H1 (cell line): Measurements from ENCODE around the gene PLEKHH3. TPM values are rescaled to one million over a fixed set of nuclear protein-coding genes. Genes with fewer than 3 reads are reported as not detected.
"Not testable (repeated sequence)": the region's sequence is repeated elsewhere in the genome, so short reads cannot be mapped to it uniquely, and the experiment has no call there.

Source experiments
- CTCF ChIA-PET: fragments of 300-600 bp; sonication (Branson Sonifier 250); formaldehyde crosslinking; loops from one replicate; lab custom pipeline; 2021; ENCODE audit not compliant: partially characterized antibody; lab: Charles Lee
- POLR2A ChIA-PET: fragments of 300-600 bp; sonication (Branson Sonifier 250); formaldehyde crosslinking; loops from one replicate; lab custom pipeline; 2021; ENCODE audit warnings: inconsistent platforms; ENCODE audit not compliant: partially characterized antibody; lab: Charles Lee
- DNase-seq, 2 experiments: peaks; one replicate each; pipeline versions ENCODE4 v3.0.0 to v3.0.0-alpha.2; 2010 to 2022; ENCODE audit warnings: low spot score in 2 of 2, low read depth in 1 of 2, mixed read lengths in 1 of 2
- FAIRE-seq: peaks from 2 replicates; lab custom pipeline; 2011; peaks lifted over from hg19 to GRCh38; lab: Jason Lieb, UNC
- H2AFZ ChIP-seq: 2 replicates; pipeline ENCODE4 v1.8.1; 2012; ENCODE audit warnings: low read length, inconsistent platforms
- H2AK5ac ChIP-seq: 2 replicates; pipeline ENCODE4 v1.6.1; 2013; ENCODE audit warnings: low read depth, low read length
- H2BK120ac ChIP-seq: replicated peaks from 2 replicates; pipeline ENCODE3; 2013; ENCODE audit warnings: low read depth, low read length, inconsistent platforms
- H2BK12ac ChIP-seq: 2 replicates; pipeline ENCODE4 v1.6.1; 2013; ENCODE audit warnings: low read depth, low read length
- H2BK15ac ChIP-seq: 2 replicates; pipeline ENCODE4 v1.6.1; 2013; ENCODE audit warnings: low read length
- H2BK20ac ChIP-seq: 2 replicates; pipeline ENCODE4 v1.6.1; 2013; ENCODE audit warnings: low read length
- H2BK5ac ChIP-seq: 2 replicates; pipeline ENCODE4 v1.6.1; 2013; ENCODE audit warnings: low read depth, low read length
- H3K14ac ChIP-seq: 2 replicates; pipeline ENCODE4 v1.6.1; 2013; ENCODE audit warnings: inconsistent platforms; ENCODE audit not compliant: insufficient read length
- H3K18ac ChIP-seq: 2 replicates; pipeline ENCODE4 v1.6.1; 2013; ENCODE audit warnings: low read length; ENCODE audit errors: extremely low read depth
- H3K23ac ChIP-seq: 2 replicates; pipeline ENCODE4 v1.6.1; 2013; ENCODE audit warnings: inconsistent platforms; ENCODE audit not compliant: insufficient read length
- H3K23me2 ChIP-seq: 2 replicates; pipeline ENCODE4 v1.6.1; 2013; ENCODE audit warnings: low read depth, low read length
- H3K27ac ChIP-seq: 2 replicates; pipeline ENCODE4 v1.6.1; 2011; ENCODE audit warnings: low read depth, low read length, inconsistent platforms
- H3K27me3 ChIP-seq, 4 experiments: replicated peaks in 1 of 4; 1 replicate in 1 of 4; 2 replicates in 3 of 4; pipeline versions ENCODE4 v1.6.1 to v1.8.1; 2011 to 2013; ENCODE audit warnings: low read length in 3 of 4, mild to moderate bottlenecking in 3 of 4, inconsistent platforms in 2 of 4, mixed read lengths in 2 of 4, moderate library complexity in 1 of 4; ENCODE audit not compliant: control insufficient read depth in 3 of 4, insufficient read depth in 3 of 4; ENCODE audit errors: extremely low read depth in 1 of 4
- H3K36me3 ChIP-seq, 4 experiments: 2 replicates each; pipeline versions ENCODE4 v1.6.1 to v1.8.1; 2011 to 2013; ENCODE audit warnings: mild to moderate bottlenecking in 4 of 4, low read length in 3 of 4, moderate library complexity in 2 of 4, control low read depth in 1 of 4, inconsistent platforms in 1 of 4; ENCODE audit not compliant: insufficient read depth in 4 of 4, control insufficient read depth in 2 of 4
- H3K4ac ChIP-seq: replicated peaks from 2 replicates; pipeline ENCODE3; 2013; ENCODE audit warnings: low read length, low read depth, mixed read lengths, inconsistent platforms; ENCODE audit not compliant: insufficient read length
- H3K4me1 ChIP-seq, 4 experiments: replicated peaks in 1 of 4; 1 replicate in 1 of 4; 2 replicates in 3 of 4; pipeline versions ENCODE4 v1.6.1 to v1.8.1; 2011 to 2013; ENCODE audit warnings: low read length in 3 of 4, inconsistent platforms in 2 of 4, mixed read lengths in 1 of 4; ENCODE audit not compliant: insufficient read depth in 4 of 4, control insufficient read depth in 3 of 4
- H3K4me2 ChIP-seq, 2 experiments: 2 replicates each; pipeline versions ENCODE4 v1.6.1 to v1.8.1; 2011 to 2013; ENCODE audit warnings: low read depth in 2 of 2, low read length in 2 of 2, control low read depth in 1 of 2, inconsistent platforms in 1 of 2, mild to moderate bottlenecking in 1 of 2; ENCODE audit not compliant: insufficient read depth in 1 of 2
- H3K4me3 ChIP-seq, 4 experiments: fragments of 200-600, 300-600 bp in 1 of 4; sonication (generic), shearing (Covaris generic), sonication (Bioruptor Twin) in 1 of 4; 2 replicates each; pipeline versions ENCODE4 v1.5.1 to v1.8.1; 2011 to 2016; ENCODE audit warnings: low read length in 4 of 4, low read depth in 3 of 4, control low read depth in 2 of 4, inconsistent platforms in 2 of 4, mild to moderate bottlenecking in 2 of 4, mixed read lengths in 1 of 4, moderate library complexity in 1 of 4; ENCODE audit not compliant: insufficient read depth in 2 of 4; ENCODE audit errors: extremely low read depth in 1 of 4
- H3K56ac ChIP-seq: replicated peaks from 2 replicates; pipeline ENCODE3; 2013; ENCODE audit warnings: low read depth, mild to moderate bottlenecking, mixed read lengths, low read length, inconsistent platforms; ENCODE audit not compliant: insufficient read length
- H3K79me1 ChIP-seq: 2 replicates; pipeline ENCODE4 v1.6.1; 2013; ENCODE audit warnings: low read depth, low read length, control low read depth
- H3K79me2 ChIP-seq, 2 experiments: 2 replicates each; pipeline versions ENCODE4 v1.6.1 to v1.8.1; 2012 to 2013; ENCODE audit warnings: low read length in 2 of 2, mild to moderate bottlenecking in 2 of 2, inconsistent platforms in 1 of 2; ENCODE audit not compliant: insufficient read depth in 2 of 2, control insufficient read depth in 1 of 2
- H3K9ac ChIP-seq, 4 experiments: replicated peaks in 1 of 4; 1 replicate in 1 of 4; 2 replicates in 3 of 4; pipeline versions ENCODE4 v1.6.1 to v1.8.1; 2011 to 2013; ENCODE audit warnings: low read depth in 3 of 4, low read length in 3 of 4, control low read depth in 2 of 4, mild to moderate bottlenecking in 2 of 4, moderate library complexity in 2 of 4, inconsistent platforms in 1 of 4; ENCODE audit errors: extremely low read depth in 1 of 4
- H3K9me3 ChIP-seq, 2 experiments: 2 replicates each; pipeline versions ENCODE4 v1.6.1 to v1.8.1; 2012 to 2013; ENCODE audit warnings: mild to moderate bottlenecking in 2 of 2, moderate library complexity in 2 of 2, control low read depth in 1 of 2, inconsistent platforms in 1 of 2, low read depth in 1 of 2, low read length in 1 of 2, mixed read lengths in 1 of 2; ENCODE audit not compliant: insufficient read depth in 2 of 2
- H4K20me1 ChIP-seq, 2 experiments: replicated peaks in 1 of 2; 2 replicates each; pipeline versions ENCODE3 to v1.8.1; 2011 to 2013; ENCODE audit warnings: inconsistent platforms in 2 of 2, low read length in 2 of 2, mild to moderate bottlenecking in 1 of 2; ENCODE audit not compliant: insufficient read depth in 2 of 2, control insufficient read depth in 1 of 2
- H4K5ac ChIP-seq: 2 replicates; pipeline ENCODE4 v1.6.1; 2013; ENCODE audit warnings: low read length, low read depth, mixed read lengths, inconsistent platforms; ENCODE audit not compliant: insufficient read length
- H4K8ac ChIP-seq: 2 replicates; pipeline ENCODE4 v1.8.0; 2013; ENCODE audit warnings: mild to moderate bottlenecking, moderate library complexity, low read length, inconsistent platforms; ENCODE audit not compliant: insufficient read depth; ENCODE audit errors: extremely low read depth
- H4K91ac ChIP-seq: replicated peaks from 2 replicates; pipeline ENCODE3; 2013; ENCODE audit warnings: low read length, mixed read lengths, inconsistent platforms; ENCODE audit not compliant: insufficient read length
- WGBS, 2 experiments: shearing (Covaris generic) in 1 of 2; methylation state at CpG; one replicate each; pipeline versions ENCODE4 v1.1.6 to v1.1.7; 2013 to 2015; ENCODE audit warnings: low lambda C conversion rate in 2 of 2, mixed read lengths in 2 of 2, inconsistent platforms in 1 of 2, low coverage in 1 of 2, missing lambda C conversion rate in 1 of 2; ENCODE audit not compliant: insufficient replicate concordance in 2 of 2, insufficient coverage in 1 of 2, insufficient read length in 1 of 2; ENCODE audit errors: extremely low coverage in 1 of 2, missing lambda C conversion rate in 1 of 2; 5-methylcytosine and 5-hydroxymethylcytosine counted together
- polyA plus RNA-seq, 7 experiments: library from polyadenylated mRNA; depleted of rRNA in 3 of 7; stranded (reverse) in 5 of 7; unstranded in 2 of 7; fragments of >200 nt in 5 of 7; fragments of 200-250 nt in 2 of 7; gene quantifications; 1 replicate in 5 of 7; 2 replicates in 1 of 7; 4 replicates in 1 of 7; pipeline versions ENCODE4 v1.2.1 to v1.2.3, GENCODE V29; 2011 to 2013; ENCODE audit warnings: missing spikeins in 2 of 7, mixed read lengths in 2 of 7
- total RNA-seq: library from RNA; stranded (reverse); fragmentation: NEBNext Ultra II Directional; extraction: Animal tissue kit (Norgen Biotek cat#: 25700); gene quantifications from 2 replicates; pipeline ENCODE4 v1.2.1, GENCODE V29; 2021

Gene PLEKHH3
- total and polyA plus RNA-seq, 2 of the 8 experiments (the other 6 are each of a cell fraction or from before 2014, with no cell fraction given), result 11.1 to 13.5 TPM

DNA sequence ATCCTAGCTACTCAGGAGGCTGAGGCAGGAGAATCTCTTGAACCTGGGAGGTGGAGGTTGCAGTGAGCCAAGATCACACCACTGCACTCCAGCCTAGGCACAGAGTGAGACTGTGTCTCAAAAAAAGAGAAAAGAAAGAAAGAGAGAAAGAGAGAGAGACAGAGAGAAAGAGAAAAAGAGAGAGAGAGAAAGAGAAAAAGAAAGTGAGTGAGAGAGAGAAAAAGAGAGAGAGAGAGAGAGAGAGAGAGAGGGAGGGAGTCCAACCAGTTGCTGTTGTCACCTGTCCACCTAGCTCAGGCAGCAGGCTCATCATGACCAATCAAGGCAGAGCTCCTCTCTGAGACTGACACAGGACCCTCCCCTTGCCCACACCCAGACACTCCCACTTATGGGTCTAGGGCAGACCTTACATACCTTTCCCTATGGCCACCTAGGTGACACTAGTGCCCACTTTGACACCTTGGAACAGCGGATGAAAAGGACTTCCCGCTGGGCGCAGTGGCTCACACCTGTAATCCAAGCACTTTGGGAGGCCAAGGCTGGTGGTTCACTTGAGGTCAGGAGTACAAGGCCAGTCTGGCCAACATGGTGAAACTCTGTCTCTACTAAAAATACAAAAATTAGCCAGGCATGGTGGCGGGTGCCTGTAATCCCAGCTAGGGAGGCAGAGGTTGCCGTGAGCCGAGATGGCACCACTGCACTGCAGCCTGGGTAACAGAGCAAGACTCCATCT, 49.6 kb downstream of the PLEKHH3 start:
- H3K27me3 ChIP-seq, H4K91ac ChIP-seq, H3K9me3 ChIP-seq, H2BK15ac ChIP-seq, H2BK20ac ChIP-seq, H3K27ac ChIP-seq, H2BK5ac ChIP-seq, H2BK12ac ChIP-seq, H2AK5ac ChIP-seq, H3K14ac ChIP-seq, H3K9ac ChIP-seq, H3K4me1 ChIP-seq, H3K56ac ChIP-seq, H2AFZ ChIP-seq, H3K23me2 ChIP-seq, DNase-seq, H3K79me2 ChIP-seq, H3K4me3 ChIP-seq, FAIRE-seq, H2BK120ac ChIP-seq, H3K23ac ChIP-seq, H4K20me1 ChIP-seq, H3K4ac ChIP-seq, H3K18ac ChIP-seq, H3K79me1 ChIP-seq, H4K5ac ChIP-seq, H3K4me2 ChIP-seq, H3K36me3 ChIP-seq: not testable (repeated sequence)
- ChIA-PET POLR2A (interaction anchor here (0.7 to 1.5 kb wide), 6 partner anchors 9 to 52 kb away, joined by 3 to 5 read pairs (median 4); no protein-coding TSS in a partner anchor), CTCF (interaction anchor here (0.5 to 1.8 kb wide), 9 partner anchors 9 to 171 kb away, joined by 3 to 6 read pairs (median 4); partner anchors contain the start of gene PSMC3IP)
- 96% methylated on average over 6 of the region's 6 CpGs; no CpG with 5 or more reads in 1 of the 2 experiments for WGBS, 2 experiments
- peak overlapping the region; percentile 35; the same call in 1 of the 2 replicates for H4K8ac ChIP-seq
